ENCODE measurements around the gene VSIG2. TPM values are rescaled to one million over a fixed set of nuclear protein-coding genes. Genes with fewer than 3 reads are reported as not detected.

VSIG2 gene
- total and polyA plus RNA-seq, 2 donors (not counting 1 experiment from before 2014, with no cell fraction given), result not detected

- TF ChIP-seq EZH2 (IDR thresholded peaks at IDR 0.05; ENCODE audit: low read length, missing control alignments), result no peak
- TF ChIP-seq, protein P1, sequence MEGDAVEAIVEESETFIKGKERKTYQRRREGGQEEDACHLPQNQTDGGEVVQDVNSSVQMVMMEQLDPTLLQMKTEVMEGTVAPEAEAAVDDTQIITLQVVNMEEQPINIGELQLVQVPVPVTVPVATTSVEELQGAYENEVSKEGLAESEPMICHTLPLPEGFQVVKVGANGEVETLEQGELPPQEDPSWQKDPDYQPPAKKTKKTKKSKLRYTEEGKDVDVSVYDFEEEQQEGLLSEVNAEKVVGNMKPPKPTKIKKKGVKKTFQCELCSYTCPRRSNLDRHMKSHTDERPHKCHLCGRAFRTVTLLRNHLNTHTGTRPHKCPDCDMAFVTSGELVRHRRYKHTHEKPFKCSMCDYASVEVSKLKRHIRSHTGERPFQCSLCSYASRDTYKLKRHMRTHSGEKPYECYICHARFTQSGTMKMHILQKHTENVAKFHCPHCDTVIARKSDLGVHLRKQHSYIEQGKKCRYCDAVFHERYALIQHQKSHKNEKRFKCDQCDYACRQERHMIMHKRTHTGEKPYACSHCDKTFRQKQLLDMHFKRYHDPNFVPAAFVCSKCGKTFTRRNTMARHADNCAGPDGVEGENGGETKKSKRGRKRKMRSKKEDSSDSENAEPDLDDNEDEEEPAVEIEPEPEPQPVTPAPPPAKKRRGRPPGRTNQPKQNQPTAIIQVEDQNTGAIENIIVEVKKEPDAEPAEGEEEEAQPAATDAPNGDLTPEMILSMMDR (conservative IDR thresholded peaks at IDR 0.05 in 1 of 2, IDR thresholded peaks at IDR 0.05 in 1 of 2; ENCODE audit: low read depth in 1 of 2, low read length in 2 of 2), result peak; percentile 48 to 53
- peaks cover 2% of the 10 kb centered on the region for H3K27me3 ChIP-seq (ENCODE audit: control insufficient read depth, insufficient read depth, low read length)
These were observed 11.7 kb downstream of the VSIG2 start for GRCh38 chr11:124740277-124740882.

GRCh38 chr11:124739479-124740276 lies 12.4 kb downstream of the VSIG2 start, which contains the start of gene NRGN:
TSS of gene NRGN (plus strand) at chr11:124739942. CDS start at chr11:124740085, 143 bp downstream.
- Histone ChIP-seq H3K4me2 (ENCODE audit: extremely low read depth, insufficient read depth, low read length) (peak within 1 kb of the TSS; percentile 91), H3K27ac (ENCODE audit: insufficient read depth, low read length) (no peak within 1 kb of the TSS), H4K20me1 (ENCODE audit: control insufficient read depth, extremely low read depth, insufficient read depth, low read length) (no peaks in the 10 kb centered on the region), H2AFZ (ENCODE audit: low read length) (peak within 1 kb of the TSS; percentile 83), H3K79me2 (ENCODE audit: control insufficient read depth, insufficient read depth, low read length) (no peaks in the 10 kb centered on the region), H3K9me3 (ENCODE audit: control insufficient read depth, insufficient read depth, low read depth, low read length) (no peaks in the 10 kb centered on the region), H3K4me1 (ENCODE audit: control insufficient read depth, extremely low read depth, insufficient read depth, low read length) (no peaks in the 10 kb centered on the region), H3K27me3 (ENCODE audit: control insufficient read depth, insufficient read depth, low read length) (peaks cover 2% of the 10 kb centered on the region), H3K4me3 (replicated peaks in 1 of 4; ENCODE audit: control extremely low read depth in 1 of 4, insufficient read depth in 1 of 4, low read depth in 3 of 4, low read length in 4 of 4) (peak within 1 kb of the TSS; percentile 59 to 65 (median 62)), H3K9ac (ENCODE audit: insufficient read depth, low read length) (peak within 1 kb of the TSS; percentile 45), H3K36me3 (ENCODE audit: control insufficient read depth, insufficient read depth, low read length) (no peaks in the 10 kb centered on the region)
- TF ChIP-seq, protein P1 (conservative IDR thresholded peaks at IDR 0.05 in 1 of 2, IDR thresholded peaks at IDR 0.05 in 1 of 2; ENCODE audit: low read depth in 1 of 2, low read length in 2 of 2), result no peak
- no peak for TF ChIP-seq EZH2 (IDR thresholded peaks at IDR 0.05; ENCODE audit: low read length, missing control alignments)
- DNase-seq (ENCODE audit: low read depth in 2 of 2), result peak; percentile 80 to 82

More at GRCh38 chr11:124740277-124740882, 11.7 kb downstream of the VSIG2 start:
- Histone ChIP-seq H3K4me3 (replicated peaks in 1 of 4; ENCODE audit: control extremely low read depth in 1 of 4, insufficient read depth in 1 of 4, low read depth in 3 of 4, low read length in 4 of 4) (peak overlapping the region; percentile 59 to 65 (median 62)), H3K9ac (ENCODE audit: insufficient read depth, low read length) (peak overlapping the region; percentile 45), H4K20me1 (ENCODE audit: control insufficient read depth, extremely low read depth, insufficient read depth, low read length) (no peaks in the 10 kb centered on the region), H3K27ac (ENCODE audit: insufficient read depth, low read length) (no peak overlapping the region), H3K36me3 (ENCODE audit: control insufficient read depth, insufficient read depth, low read length) (no peaks in the 10 kb centered on the region), H3K9me3 (ENCODE audit: control insufficient read depth, insufficient read depth, low read depth, low read length) (no peaks in the 10 kb centered on the region), H2AFZ (ENCODE audit: low read length) (peak overlapping the region; percentile 61), H3K79me2 (ENCODE audit: control insufficient read depth, insufficient read depth, low read length) (no peaks in the 10 kb centered on the region), H3K4me2 (ENCODE audit: extremely low read depth, insufficient read depth, low read length) (peak overlapping the region; percentile 91), H3K4me1 (ENCODE audit: control insufficient read depth, extremely low read depth, insufficient read depth, low read length) (no peaks in the 10 kb centered on the region)
- DNase-seq (ENCODE audit: low read depth in 2 of 2), result peak in 1 of 2 donors; percentile 21

Data from fibroblast of lung (primary cell).